MM.1S (cell line): Measurements from ENCODE around the gene TPPP2.

Experiments
- DNase-seq: peaks from one replicate; pipeline ENCODE4 v3.0.0-alpha.2; 2015
- H2AFZ ChIP-seq: fragments of 300-600 bp; sonication (generic); 2 replicates; pipeline ENCODE4 v1.6.0; 2016; ENCODE audit warnings: antibody characterized with exemption, low read length
- H3F3A ChIP-seq: fragments of 300-600 bp; sonication (generic); 2 replicates; pipeline ENCODE4 v1.6.1; 2016; ENCODE audit warnings: mild to moderate bottlenecking, antibody characterized with exemption, low read length, moderate library complexity, mixed read lengths; ENCODE audit not compliant: insufficient read depth
- H3K27ac ChIP-seq: fragments of 300-600 bp; sonication (generic); 2 replicates; pipeline ENCODE4 v1.5.1; 2016; ENCODE audit warnings: mild to moderate bottlenecking, low read length
- H3K27me3 ChIP-seq: fragments of 300-600 bp; sonication (generic); replicated peaks from 2 replicates; pipeline ENCODE4 v1.6.0; 2016; ENCODE audit warnings: low read length; ENCODE audit not compliant: insufficient read depth
- H3K36me3 ChIP-seq: fragments of 300-600 bp; sonication (generic); replicated peaks from 2 replicates; pipeline ENCODE4 v1.6.1; 2016; ENCODE audit warnings: mild to moderate bottlenecking, low read length, mixed read lengths; ENCODE audit not compliant: insufficient read depth
- H3K4me1 ChIP-seq: fragments of 300-600 bp; sonication (generic); 2 replicates; pipeline ENCODE4 v1.6.1; 2016; ENCODE audit warnings: low read length, mixed read lengths
- H3K4me2 ChIP-seq: fragments of 300-600 bp; sonication (generic); 2 replicates; pipeline ENCODE4 v1.6.0; 2016; ENCODE audit warnings: low read depth, low read length
- H3K4me3 ChIP-seq: fragments of 300-600 bp; sonication (generic); 2 replicates; pipeline ENCODE4 v1.5.1; 2016; ENCODE audit warnings: low read length, mixed read lengths
- H3K79me2 ChIP-seq: fragments of 300-600 bp; sonication (generic); 2 replicates; pipeline ENCODE4 v1.6.1; 2016; ENCODE audit warnings: mixed run types, low read length, mixed read lengths
- H3K9ac ChIP-seq: fragments of 300-600 bp; sonication (generic); 2 replicates; pipeline ENCODE4 v1.6.1; 2016; ENCODE audit warnings: low read length, mixed read lengths
- H3K9me2 ChIP-seq: fragments of 300-600 bp; sonication (generic); replicated peaks from 2 replicates; pipeline ENCODE4 v1.6.1; 2016; ENCODE audit warnings: mild to moderate bottlenecking, low read length, mixed read lengths; ENCODE audit not compliant: insufficient read depth
- H3K9me3 ChIP-seq: fragments of 300-600 bp; sonication (generic); replicated peaks from 2 replicates; pipeline ENCODE4 v1.6.1; 2016; ENCODE audit warnings: mild to moderate bottlenecking, low read length, mixed read lengths; ENCODE audit not compliant: insufficient read depth
- H4K20me1 ChIP-seq: fragments of 300-600 bp; sonication (generic); 2 replicates; pipeline ENCODE4 v1.6.1; 2016; ENCODE audit warnings: mild to moderate bottlenecking, low read length, moderate library complexity, mixed read lengths; ENCODE audit not compliant: insufficient read depth
- EZH2 ChIP-seq: fragments of 300-600 bp; sonication (generic); optimal IDR thresholded peaks from 2 replicates; pipeline ENCODE3; 2017; ENCODE audit warnings: low read depth, mild to moderate bottlenecking, antibody characterized with exemption, low read length, mixed read lengths
- EZH2phosphoT487 ChIP-seq: fragments of 300-600 bp; sonication (generic); IDR thresholded peaks from 2 replicates; pipeline ENCODE4 v1.6.1; 2018; ENCODE audit warnings: antibody characterized with exemption, low read length
- TF ChIP-seq, protein P1 (sequence below): fragments of 300-600 bp; sonication (generic); IDR thresholded peaks from 2 replicates; pipeline ENCODE4 v1.5.1; 2016; ENCODE audit warnings: antibody characterized with exemption, low read length, mixed read lengths

Gene TPPP2

DNA sequence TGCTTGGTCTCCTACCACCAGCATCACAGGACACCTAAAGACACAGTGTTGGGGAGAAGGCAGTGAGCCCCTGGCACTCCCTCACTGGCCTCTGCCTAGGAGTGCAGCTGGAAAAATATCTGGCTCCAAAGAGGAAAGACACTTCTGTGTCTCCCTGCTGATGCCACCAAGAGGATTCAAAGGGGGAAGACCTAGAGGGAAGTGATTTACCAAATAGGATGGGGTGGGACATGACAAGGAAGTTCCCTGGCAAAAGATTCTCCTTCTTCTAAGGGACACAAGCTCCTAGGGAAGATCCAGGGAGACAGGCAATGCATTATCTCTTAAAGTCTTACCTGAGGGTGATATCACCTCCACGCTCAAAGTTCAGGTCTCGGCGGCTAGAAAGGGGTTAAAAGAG is 11.2 kb upstream of the TPPP2 start:
- H2AFZ ChIP-seq, result no peak overlapping the region
- no peaks in the 10 kb centered on the region for H3K9me3 ChIP-seq
- H3K9ac ChIP-seq, result no peak overlapping the region
- no peaks in the 10 kb centered on the region for H3K9me2 ChIP-seq
- H3K4me3 ChIP-seq, result no peak overlapping the region
- no peaks in the 10 kb centered on the region for H3F3A ChIP-seq
- no peaks in the 10 kb centered on the region for H3K36me3 ChIP-seq
- no peak overlapping the region for H3K27ac ChIP-seq
- no peaks in the 10 kb centered on the region for H3K27me3 ChIP-seq
- no peaks in the 10 kb centered on the region for H3K4me1 ChIP-seq
- DNase-seq, result no peak
- no peaks in the 10 kb centered on the region for H3K79me2 ChIP-seq
- TF ChIP-seq EZH2phosphoT487 (no peak), EZH2 (no peak)
- TF ChIP-seq, protein P1, sequence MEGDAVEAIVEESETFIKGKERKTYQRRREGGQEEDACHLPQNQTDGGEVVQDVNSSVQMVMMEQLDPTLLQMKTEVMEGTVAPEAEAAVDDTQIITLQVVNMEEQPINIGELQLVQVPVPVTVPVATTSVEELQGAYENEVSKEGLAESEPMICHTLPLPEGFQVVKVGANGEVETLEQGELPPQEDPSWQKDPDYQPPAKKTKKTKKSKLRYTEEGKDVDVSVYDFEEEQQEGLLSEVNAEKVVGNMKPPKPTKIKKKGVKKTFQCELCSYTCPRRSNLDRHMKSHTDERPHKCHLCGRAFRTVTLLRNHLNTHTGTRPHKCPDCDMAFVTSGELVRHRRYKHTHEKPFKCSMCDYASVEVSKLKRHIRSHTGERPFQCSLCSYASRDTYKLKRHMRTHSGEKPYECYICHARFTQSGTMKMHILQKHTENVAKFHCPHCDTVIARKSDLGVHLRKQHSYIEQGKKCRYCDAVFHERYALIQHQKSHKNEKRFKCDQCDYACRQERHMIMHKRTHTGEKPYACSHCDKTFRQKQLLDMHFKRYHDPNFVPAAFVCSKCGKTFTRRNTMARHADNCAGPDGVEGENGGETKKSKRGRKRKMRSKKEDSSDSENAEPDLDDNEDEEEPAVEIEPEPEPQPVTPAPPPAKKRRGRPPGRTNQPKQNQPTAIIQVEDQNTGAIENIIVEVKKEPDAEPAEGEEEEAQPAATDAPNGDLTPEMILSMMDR, result no peak
- H3K4me2 ChIP-seq, result no peak overlapping the region
- H4K20me1 ChIP-seq, result no peaks in the 10 kb centered on the region

DNA sequence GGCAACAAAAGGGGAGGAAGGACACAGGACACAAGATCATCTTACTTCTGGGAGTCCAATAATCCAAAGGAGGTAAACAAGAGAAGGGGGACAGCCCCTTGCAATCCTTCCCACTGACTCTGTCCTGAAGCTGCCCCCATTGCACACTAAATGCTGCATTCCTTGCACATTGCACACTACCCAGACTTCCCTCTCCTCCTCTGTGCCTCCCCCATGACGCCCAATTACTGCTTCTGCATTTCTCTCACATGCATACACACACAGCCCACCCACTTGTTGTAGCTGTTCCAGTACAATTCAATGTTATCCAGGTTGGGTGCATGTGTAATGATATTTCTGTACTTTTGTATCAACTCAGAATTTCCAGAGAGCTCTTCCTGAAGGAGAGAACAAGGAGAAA is 10.7 kb upstream of the TPPP2 start:
- no peaks in the 10 kb centered on the region for H3K9me3 ChIP-seq
- no peak for TF ChIP-seq EZH2
- DNase-seq, result no peak
- no peaks in the 10 kb centered on the region for H3F3A ChIP-seq
- H3K27ac ChIP-seq, result no peak overlapping the region
- no peaks in the 10 kb centered on the region for H4K20me1 ChIP-seq
- no peaks in the 10 kb centered on the region for H3K27me3 ChIP-seq
- no peak overlapping the region for H3K4me3 ChIP-seq
- no peak overlapping the region for H3K4me2 ChIP-seq
- H3K9ac ChIP-seq, result no peak overlapping the region
- H2AFZ ChIP-seq, result no peak overlapping the region
- no peaks in the 10 kb centered on the region for H3K79me2 ChIP-seq
- no peaks in the 10 kb centered on the region for H3K4me1 ChIP-seq
- no peaks in the 10 kb centered on the region for H3K36me3 ChIP-seq
- no peaks in the 10 kb centered on the region for H3K9me2 ChIP-seq

DNA sequence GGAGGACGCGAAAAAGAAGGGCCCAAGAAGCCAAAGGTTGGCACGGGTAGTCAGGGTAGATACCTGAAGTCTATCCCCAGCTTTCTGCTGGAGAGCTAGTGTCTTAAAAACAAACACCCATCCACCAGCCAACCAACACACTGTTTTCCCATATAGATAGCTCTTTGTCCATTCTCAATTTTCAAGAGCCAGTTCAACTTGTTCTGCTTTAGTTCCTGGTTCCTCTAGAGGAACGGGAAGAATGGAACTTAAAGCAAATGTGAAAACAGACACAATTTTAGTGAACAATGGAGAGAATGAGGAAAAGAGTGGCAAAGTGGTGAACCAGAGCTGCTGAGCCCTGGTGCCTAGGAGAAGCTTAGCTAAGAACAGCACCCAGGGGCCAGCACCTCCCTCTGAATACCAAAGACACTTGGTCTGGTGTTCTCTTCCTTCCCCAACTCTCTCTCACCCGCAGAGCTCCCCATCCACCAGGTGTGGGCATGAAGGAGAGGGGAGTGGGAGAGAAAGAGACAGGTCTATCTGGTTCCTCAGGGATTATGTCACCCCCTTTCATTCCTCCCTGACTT is 9.0 kb upstream of the TPPP2 start:
- Histone ChIP-seq H4K20me1 (no peaks in the 10 kb centered on the region), H3K27ac (no peak overlapping the region), H3K9me2 (no peaks in the 10 kb centered on the region), H3K27me3 (no peaks in the 10 kb centered on the region), H3F3A (no peaks in the 10 kb centered on the region), H3K36me3 (no peaks in the 10 kb centered on the region), H3K79me2 (no peaks in the 10 kb centered on the region), H2AFZ (no peak overlapping the region), H3K9ac (no peak overlapping the region), H3K4me1 (no peaks in the 10 kb centered on the region), H3K4me2 (no peak overlapping the region), H3K4me3 (no peak overlapping the region), H3K9me3 (no peaks in the 10 kb centered on the region)
- TF ChIP-seq EZH2phosphoT487 (no peak), EZH2 (no peak)
- TF ChIP-seq, protein P1, result no peak
- no peak for DNase-seq

DNA sequence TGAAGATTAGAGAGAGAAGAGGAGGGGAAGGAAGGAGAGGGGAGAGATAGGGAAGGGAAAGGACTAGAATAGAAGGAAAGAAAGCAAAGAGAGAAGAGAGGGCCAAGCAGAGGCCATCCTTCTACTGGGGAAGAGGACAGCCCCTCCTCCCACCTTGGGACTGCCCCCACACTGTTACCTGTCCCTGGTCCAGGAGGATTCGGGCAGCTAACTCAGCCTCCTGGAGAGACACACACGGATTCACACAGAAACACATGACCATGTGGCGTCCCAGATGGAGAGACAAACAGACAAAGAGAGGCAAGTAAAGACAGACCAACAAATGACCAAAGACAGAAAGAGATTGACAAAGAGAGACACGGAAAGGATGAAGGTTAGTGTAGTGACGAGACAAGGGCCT is 7.3 kb upstream of the TPPP2 start:
- Histone ChIP-seq H3K9ac (no peak overlapping the region), H3K27ac (no peak overlapping the region), H3K36me3 (no peaks in the 10 kb centered on the region), H3K9me3 (no peaks in the 10 kb centered on the region), H3K4me3 (no peak overlapping the region), H4K20me1 (no peaks in the 10 kb centered on the region), H3K4me1 (no peaks in the 10 kb centered on the region), H3K4me2 (no peak overlapping the region), H3F3A (no peaks in the 10 kb centered on the region), H2AFZ (no peak overlapping the region), H3K9me2 (no peaks in the 10 kb centered on the region), H3K27me3 (no peaks in the 10 kb centered on the region), H3K79me2 (no peaks in the 10 kb centered on the region)
- TF ChIP-seq, protein P1, result no peak
- TF ChIP-seq EZH2 (no peak), EZH2phosphoT487 (no peak)
- DNase-seq, result no peak
